Osteoblast (primary cell): ENCODE measurements around the gene RPS19. TPM values are rescaled to one million over a fixed set of nuclear protein-coding genes. Genes with fewer than 3 reads are reported as not detected.
A peak's percentile ranks its signal among the peaks of the same experiment; 100 is the strongest.
"Not testable (repeated sequence)": the region's sequence is repeated elsewhere in the genome, so short reads cannot be mapped to it uniquely, and the experiment has no call there.

ENCODE experiments used
- DNase-seq: peaks from one replicate; pipeline ENCODE4 v3.0.0; 2011; ENCODE audit warnings: low spot score, mixed read lengths; ENCODE audit not compliant: insufficient read length; ENCODE audit errors: missing footprints
- H2AFZ ChIP-seq: 2 replicates; pipeline ENCODE4 v1.6.0; 2011; ENCODE audit warnings: mild to moderate bottlenecking, low read length
- H3K27ac ChIP-seq: 2 replicates; pipeline ENCODE4 v1.5.1; 2011; ENCODE audit warnings: mild to moderate bottlenecking, low read depth, low read length, moderate library complexity
- H3K27me3 ChIP-seq: 2 replicates; pipeline ENCODE4 v1.6.0; 2012; ENCODE audit warnings: mild to moderate bottlenecking, control low read depth, inconsistent platforms, low read length, moderate library complexity; ENCODE audit not compliant: insufficient read depth
- H3K36me3 ChIP-seq: 2 replicates; pipeline ENCODE4 v1.5.1; 2011; ENCODE audit warnings: mild to moderate bottlenecking, low read length, control low read depth, moderate library complexity; ENCODE audit not compliant: insufficient read depth
- H3K4me1 ChIP-seq: 2 replicates; pipeline ENCODE4 v1.5.1; 2011; ENCODE audit warnings: mild to moderate bottlenecking, low read length, control low read depth, moderate library complexity; ENCODE audit not compliant: insufficient read depth
- H3K4me2 ChIP-seq: 2 replicates; pipeline ENCODE4 v1.6.0; 2011; ENCODE audit warnings: mild to moderate bottlenecking, low read length; ENCODE audit not compliant: insufficient read depth
- H3K4me3 ChIP-seq: fragments of 200-600 bp; sonication (generic); 3 replicates; pipeline ENCODE4 v1.5.1; 2012; ENCODE audit warnings: mild to moderate bottlenecking, low read length, inconsistent platforms; ENCODE audit not compliant: insufficient read depth
- H3K79me2 ChIP-seq: 2 replicates; pipeline ENCODE4 v1.6.0; 2012; ENCODE audit warnings: mild to moderate bottlenecking, low read length, control low read depth, inconsistent platforms; ENCODE audit not compliant: insufficient read depth
- H3K9me3 ChIP-seq: 2 replicates; pipeline ENCODE4 v1.5.1; 2011; ENCODE audit warnings: low read depth, low read length, control low read depth
- H4K20me1 ChIP-seq: 2 replicates; pipeline ENCODE4 v1.6.0; 2012; ENCODE audit warnings: mild to moderate bottlenecking, low read length, control low read depth; ENCODE audit not compliant: insufficient read depth
- CTCF ChIP-seq: IDR thresholded peaks from 2 replicates; pipeline ENCODE4 v1.5.1; 2011; ENCODE audit warnings: mild to moderate bottlenecking, low read depth, low read length, moderate library complexity; ENCODE audit errors: extremely low read depth
- total RNA-seq: library from RNA; depleted of rRNA; stranded (reverse); fragments of >200 nt; gene quantifications from 2 replicates; pipeline ENCODE4 v1.2.3, GENCODE V29; 2012

RPS19 gene
- total RNA-seq, 1 donor, result 791 TPM

DNA sequence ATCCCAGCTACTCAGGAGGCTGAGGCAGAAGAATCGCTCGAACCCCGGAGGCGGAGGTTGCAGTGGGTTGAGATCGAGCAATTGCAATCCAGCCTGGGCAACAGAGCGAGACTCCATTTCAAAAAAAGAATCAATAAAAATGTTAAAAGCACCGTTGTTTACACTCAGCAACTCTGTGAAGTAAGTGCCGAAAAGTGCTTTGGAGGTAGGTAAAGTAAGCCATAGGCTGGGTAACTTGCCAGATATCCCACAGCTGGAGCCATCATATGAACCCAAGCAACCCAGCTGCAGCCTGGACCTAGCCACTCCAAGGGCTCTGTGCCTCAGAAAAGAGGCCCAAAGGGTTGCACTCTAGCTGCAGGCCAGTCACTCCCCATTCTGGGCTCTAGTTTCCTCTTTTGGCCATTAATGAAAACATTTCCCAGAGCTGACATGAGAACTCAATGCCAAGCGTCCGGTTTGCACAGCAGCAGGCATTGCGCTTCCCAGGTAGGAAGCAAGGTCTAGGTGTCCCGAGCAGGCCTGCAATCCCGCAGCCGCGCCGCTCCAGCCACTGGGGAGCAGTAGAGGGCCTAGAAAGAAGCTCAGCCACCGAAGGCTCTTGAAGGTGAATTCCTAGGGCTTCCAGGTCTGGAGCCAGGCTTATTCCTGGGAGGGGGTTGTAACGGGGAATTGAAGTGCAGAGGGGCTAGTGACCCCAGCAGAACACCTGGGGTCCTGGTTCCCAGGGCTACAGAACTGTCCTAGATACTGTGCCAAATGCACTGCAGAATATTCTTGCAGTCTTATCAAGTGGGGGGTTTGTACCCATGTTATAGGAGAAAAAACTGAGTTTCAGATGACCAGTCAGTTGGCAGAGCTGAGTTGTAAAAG, 13.0 kb downstream of the RPS19 start:
- no peaks in the 10 kb centered on the region for H3K27me3 ChIP-seq
- DNase-seq, result no peak
- no peaks in the 10 kb centered on the region for H3K4me1 ChIP-seq
- H3K9me3 ChIP-seq, result no peaks in the 10 kb centered on the region
- peaks cover 38% of the 10 kb centered on the region for H4K20me1 ChIP-seq
- no peak overlapping the region for H3K4me2 ChIP-seq
- peaks cover 41% of the 10 kb centered on the region for H3K36me3 ChIP-seq
- peaks cover 10% of the 10 kb centered on the region for H3K79me2 ChIP-seq
- peak; percentile 66 for TF ChIP-seq CTCF
- no peak overlapping the region for H2AFZ ChIP-seq
- H3K4me3 ChIP-seq, result no peak overlapping the region
- H3K27ac ChIP-seq, result no peak overlapping the region

GRCh38 chr19:41875973-41876372, 15.9 kb downstream of the RPS19 start:
- H2AFZ ChIP-seq, H3K4me3 ChIP-seq, H3K27me3 ChIP-seq, H3K79me2 ChIP-seq, H3K4me1 ChIP-seq, H3K4me2 ChIP-seq, DNase-seq, H3K27ac ChIP-seq, H3K9me3 ChIP-seq: not testable (repeated sequence)
- H3K36me3 ChIP-seq, result peaks cover 13% of the 10 kb centered on the region
- peaks cover 13% of the 10 kb centered on the region for H4K20me1 ChIP-seq

GRCh38 chr19:41876847-41877832, 17.1 kb downstream of the RPS19 start, which contains the start of gene CD79A:
Gene CD79A (plus strand): TSS chr19:41877279. CDS start chr19:41877305, 26 bp downstream.
- no peaks in the 10 kb centered on the region for H3K4me1 ChIP-seq
- no peak for TF ChIP-seq CTCF
- H3K4me3 ChIP-seq, result no peak within 1 kb of the TSS
- no peak within 1 kb of the TSS for H2AFZ ChIP-seq
- H3K27me3 ChIP-seq, result no peaks in the 10 kb centered on the region
- no peaks in the 10 kb centered on the region for H3K9me3 ChIP-seq
- no peak within 1 kb of the TSS for H3K4me2 ChIP-seq
- H3K79me2 ChIP-seq, result no peaks in the 10 kb centered on the region
- no peak within 1 kb of the TSS for H3K27ac ChIP-seq
- DNase-seq, result no peak
- peaks cover 3% of the 10 kb centered on the region for H4K20me1 ChIP-seq
- H3K36me3 ChIP-seq, result peaks cover 2% of the 10 kb centered on the region

- H3K4me3 ChIP-seq, result no peak overlapping the region
- H2AFZ ChIP-seq, result no peak overlapping the region
- H3K27me3 ChIP-seq, result no peaks in the 10 kb centered on the region
These were observed 18.2 kb downstream of the RPS19 start for GRCh38 chr19:41877916-41878905.

More at GRCh38 chr19:41877916-41878905, 18.2 kb downstream of the RPS19 start:
- no peaks in the 10 kb centered on the region for H3K79me2 ChIP-seq
- H3K36me3 ChIP-seq, result no peaks in the 10 kb centered on the region
- H3K4me2 ChIP-seq, result no peak overlapping the region
- peak; percentile 65 for DNase-seq
- no peak for TF ChIP-seq CTCF
- no peaks in the 10 kb centered on the region for H3K9me3 ChIP-seq
- H3K4me1 ChIP-seq, result no peaks in the 10 kb centered on the region
- H3K27ac ChIP-seq, result no peak overlapping the region
- H4K20me1 ChIP-seq, result no peaks in the 10 kb centered on the region
